GM18907 (cell line): ENCODE results near the gene GGN.
"Not testable (repeated sequence)": the region's sequence is repeated elsewhere in the genome, so short reads cannot be mapped to it uniquely, and the experiment has no call there.

Source experiments
- ATAC-seq: cut with Tn5 transposase; IDR thresholded peaks from one replicate; pipeline ENCODE4 v1.9.1; 2021; ENCODE audit warnings: mild to moderate bottlenecking, moderate library complexity; ENCODE audit not compliant: unreplicated experiment

GGN gene

GRCh38 chr19:38387550-38388348, at the start of gene GGN:
Gene GGN (minus strand): TSS chr19:38388034. CDS start chr19:38387261, 773 bp downstream.
- ATAC-seq: no peak

DNA sequence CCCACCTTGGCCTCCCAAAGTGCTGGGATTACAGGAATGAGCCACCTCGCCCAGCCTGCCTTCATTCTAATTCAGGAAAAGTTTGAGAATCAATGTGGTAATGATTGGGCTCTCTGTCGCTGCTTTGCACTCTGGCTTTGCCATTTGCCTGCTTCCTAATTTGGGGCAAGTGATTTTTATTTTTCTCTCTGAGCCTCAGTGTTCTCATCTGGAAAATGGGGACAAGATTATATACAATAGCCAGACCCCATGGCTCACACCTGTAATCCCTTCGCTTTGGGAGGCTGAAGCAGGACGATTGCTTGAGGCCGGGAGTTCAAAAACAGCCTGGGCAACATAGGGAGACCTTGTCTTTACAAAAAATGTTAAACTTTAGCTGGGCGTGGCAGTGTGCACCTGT, 49.5 kb upstream of the GGN start:
- ATAC-seq: no peak

DNA sequence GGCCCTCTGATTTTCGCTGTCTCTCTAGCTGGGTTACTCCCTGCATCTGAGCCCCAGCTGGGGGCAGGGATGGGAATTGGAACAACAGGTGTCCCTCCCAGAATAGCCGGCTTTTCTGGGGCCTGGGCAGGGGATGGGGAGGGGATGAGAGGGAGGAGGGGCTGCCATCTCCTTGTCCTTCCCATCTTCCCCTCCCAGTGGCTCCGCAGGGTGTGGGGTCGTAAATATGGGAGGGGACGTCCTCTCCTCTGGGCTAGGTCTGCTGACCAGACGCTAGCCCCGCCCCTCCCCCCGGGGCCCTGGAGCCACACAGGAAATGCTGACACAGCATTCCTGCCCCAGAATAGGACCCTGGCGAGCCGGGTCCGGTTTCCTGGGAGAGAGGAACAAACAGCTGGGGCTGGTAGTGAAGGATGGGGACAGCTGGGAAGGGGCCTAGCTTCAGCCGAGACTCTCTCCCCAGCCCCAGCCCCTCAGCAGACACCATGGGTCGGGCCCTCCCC, 46.8 kb upstream of the GGN start:
- ATAC-seq: no peak

GRCh38 chr19:38433268-38433733, 45.5 kb upstream of the GGN start, which contains the start of gene RYR1:
Gene RYR1 (plus strand): TSS chr19:38433691. CDS start chr19:38433830, 139 bp downstream.
- ATAC-seq: no peak

GRCh38 chr19:38430931-38431330, 43.1 kb upstream of the GGN start:
- no peak for ATAC-seq

GRCh38 chr19:38429811-38430156, 42.0 kb upstream of the GGN start:
- no peak for ATAC-seq

- no peak for ATAC-seq
Measured at GRCh38 chr19:38429055-38429810, 41.4 kb upstream of the GGN start.

- ATAC-seq: not testable (repeated sequence)
Measured at GRCh38 chr19:38427035-38427677, 39.3 kb upstream of the GGN start.

GRCh38 chr19:38425810-38426466, 38.1 kb upstream of the GGN start, which contains the start of gene RASGRP4:
Gene RASGRP4 (minus strand): TSS chr19:38426219. CDS start chr19:38426091, 128 bp downstream.
- no peak for ATAC-seq

DNA sequence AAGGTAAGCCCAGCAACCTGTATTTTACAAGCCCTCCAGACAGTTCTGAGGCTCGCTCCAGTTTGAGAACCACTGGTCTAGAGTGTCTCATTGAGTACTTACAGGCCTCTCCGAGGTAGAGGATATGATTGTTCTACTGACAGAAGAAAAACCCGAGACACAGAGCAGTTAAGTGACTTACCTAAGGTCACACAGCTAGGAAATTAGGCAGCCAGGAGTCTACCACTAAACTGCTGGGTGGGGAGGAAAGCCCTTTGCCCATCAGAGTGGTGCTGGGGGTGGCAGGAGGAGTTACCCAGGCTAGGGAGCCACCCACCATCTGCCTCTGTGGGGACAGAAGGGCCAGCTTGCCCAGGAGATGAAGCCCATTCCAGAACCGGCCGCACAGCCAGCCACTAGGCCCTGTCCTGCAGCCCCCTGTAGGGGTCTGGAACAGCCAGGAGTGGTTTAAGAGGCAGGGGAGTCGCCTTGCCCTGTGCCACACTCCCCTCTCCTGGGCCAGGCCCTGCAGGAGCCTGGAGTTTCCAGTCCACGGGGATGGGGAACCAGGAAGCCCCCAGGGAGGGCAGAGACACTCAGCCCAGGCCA, 37.5 kb upstream of the GGN start:
- ATAC-seq: no peak

GRCh38 chr19:38424272-38424671, 36.4 kb upstream of the GGN start:
- ATAC-seq: no peak

GRCh38 chr19:38422438-38422837, 34.6 kb upstream of the GGN start:
- no peak for ATAC-seq

DNA sequence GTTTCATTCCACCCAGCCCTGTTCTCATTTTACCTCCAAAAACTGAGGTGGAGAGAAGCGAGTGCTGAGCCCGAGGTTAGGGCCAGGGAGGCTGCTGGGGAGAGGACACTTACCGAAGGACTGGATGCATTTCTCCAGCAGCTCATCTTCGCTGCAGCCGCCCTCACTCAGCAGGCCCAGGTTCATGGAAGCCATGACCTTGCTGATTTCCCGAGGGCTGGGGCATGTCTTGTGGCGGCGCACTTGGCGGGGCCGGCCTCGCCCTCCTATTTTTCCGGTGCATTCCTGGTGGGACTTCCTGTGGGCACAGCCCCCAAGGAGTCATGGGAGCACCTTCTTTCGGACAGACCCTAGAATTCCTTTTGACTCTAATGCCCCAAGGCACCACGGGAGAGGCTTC, 34.0 kb upstream of the GGN start:
- ATAC-seq: no peak

DNA sequence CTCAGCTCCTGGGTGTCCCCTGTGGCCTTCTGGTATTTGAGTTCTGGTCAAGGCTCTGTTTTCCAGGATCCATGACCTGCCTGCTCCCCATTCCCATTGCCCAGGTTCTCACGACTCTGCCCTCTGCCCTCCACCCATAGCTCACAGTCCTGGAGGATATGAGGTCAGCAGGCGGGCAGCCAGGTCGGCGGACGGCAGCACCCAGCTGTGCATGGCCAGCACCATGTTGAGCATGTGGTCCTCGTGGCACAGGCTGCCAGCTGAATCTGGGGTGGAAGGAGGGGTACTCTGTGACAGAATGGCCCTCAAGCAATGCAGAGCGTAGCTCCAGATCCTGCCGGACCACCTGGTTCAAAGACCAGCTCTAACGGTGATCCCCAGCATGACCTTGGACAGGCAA, 33.1 kb upstream of the GGN start:
- ATAC-seq: no peak

DNA sequence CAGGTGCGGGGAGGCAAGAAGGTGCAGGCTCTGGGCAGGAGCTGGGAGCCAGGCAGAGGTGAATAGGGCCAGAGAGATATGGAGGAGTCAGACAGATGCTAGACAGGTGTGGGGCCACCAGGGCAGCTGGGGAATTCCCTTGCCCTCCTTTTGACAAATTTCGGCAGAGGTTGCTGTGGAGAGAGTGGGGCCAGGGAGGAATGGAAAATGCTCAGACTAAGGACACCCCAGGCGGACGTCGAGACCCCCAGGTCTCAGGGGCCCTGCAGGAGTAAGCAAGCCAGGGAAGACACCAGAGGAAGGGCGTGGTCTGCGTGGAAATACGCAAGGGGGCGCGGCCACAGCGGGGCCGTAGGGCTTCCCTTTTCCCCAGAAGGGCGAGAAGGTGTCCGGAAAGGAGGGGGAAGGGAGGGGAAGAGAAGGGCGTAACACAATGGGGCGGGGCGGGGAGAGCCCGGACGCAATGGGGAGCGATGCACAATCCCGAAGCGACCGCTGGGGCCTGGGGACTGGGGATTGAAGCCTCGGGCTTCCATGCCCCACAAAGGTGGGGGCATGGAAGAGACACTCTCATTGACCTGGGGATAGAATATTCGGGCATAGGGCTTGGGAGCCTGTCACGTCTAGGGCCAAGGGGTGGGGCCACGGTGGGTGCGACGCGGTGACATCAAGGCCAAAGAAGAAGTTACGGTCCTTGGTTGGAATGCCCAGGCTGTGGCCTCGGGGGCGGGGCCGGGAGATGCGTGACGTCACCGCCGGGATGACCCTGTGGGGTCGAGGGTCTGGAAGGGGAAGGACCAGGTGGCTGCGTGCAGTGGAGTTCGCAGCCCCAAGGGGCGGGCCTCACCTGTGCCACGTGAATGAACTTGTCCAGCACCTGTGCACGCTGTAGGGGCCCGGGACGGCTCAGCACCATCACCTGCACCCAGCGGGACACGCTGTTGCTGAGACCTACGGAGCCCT, 30.0 kb upstream of the GGN start:
- ATAC-seq: no peak

GRCh38 chr19:38417146-38417543, 29.3 kb upstream of the GGN start:
- ATAC-seq: no peak

DNA sequence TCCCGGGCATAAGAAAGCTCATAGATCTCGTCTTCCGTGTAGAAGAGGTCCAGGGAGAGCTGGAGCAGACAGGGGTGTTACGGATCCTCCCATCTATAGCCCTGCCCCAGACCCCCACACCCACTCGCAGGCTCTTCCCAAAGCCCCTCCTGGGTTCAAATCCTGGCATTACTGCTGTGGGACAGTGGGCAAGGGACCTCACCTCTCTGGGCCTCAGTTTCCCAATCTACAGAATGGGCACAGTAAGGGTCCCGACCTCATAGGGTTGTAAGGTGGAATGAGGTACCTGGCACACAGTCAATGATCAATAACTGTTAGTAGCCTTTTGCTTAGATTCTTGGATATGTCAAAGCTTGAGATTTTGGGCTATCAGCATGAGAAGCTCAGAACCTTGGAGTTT, 25.6 kb upstream of the GGN start:
- ATAC-seq: no peak

- ATAC-seq: no peak
Measured at GRCh38 chr19:38412961-38413360, 25.1 kb upstream of the GGN start.

DNA sequence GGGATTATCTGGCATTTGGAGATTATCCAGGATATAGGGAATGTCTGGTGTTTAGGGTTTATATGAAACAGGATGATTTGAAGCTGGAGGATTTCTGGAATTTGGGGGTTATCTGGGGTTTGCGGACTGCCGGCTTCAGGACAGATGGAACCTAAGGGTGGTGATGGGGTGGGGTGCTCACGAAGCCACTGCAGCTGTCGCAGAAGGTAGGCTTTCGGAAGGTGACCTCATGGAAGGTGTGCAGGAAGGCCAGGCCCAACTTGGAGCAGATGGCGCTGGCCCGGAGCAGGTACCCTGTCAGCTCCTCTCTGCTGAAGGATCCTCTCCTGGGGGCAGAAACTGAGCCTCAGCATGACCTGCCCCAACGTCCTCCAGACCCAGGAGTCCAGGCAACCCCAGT, 24.7 kb upstream of the GGN start:
- no peak for ATAC-seq
